Dermis microvascular lymphatic vessel endothelial cell (primary cell): ENCODE measurements around the gene MAP1LC3A. TPM values are rescaled to one million over a fixed set of nuclear protein-coding genes. Genes with fewer than 3 reads are reported as not detected.
A peak's percentile ranks its signal among the peaks of the same experiment; 100 is the strongest.

ENCODE experiments used
- DNase-seq, 2 donors: peaks; one replicate each; pipeline versions ENCODE4 v3.0.0 to v3.0.0-alpha.2; 2010; ENCODE audit warnings: low read depth in 2 of 2
- total RNA-seq: library from RNA; depleted of rRNA; stranded (reverse); fragments of >200 nt; gene quantifications from 2 replicates; pipeline ENCODE4 v1.2.1, GENCODE V29; 2014

Gene MAP1LC3A
- total RNA-seq, 1 donor from 2014 or later, result 16.6 TPM

- DNase-seq, result no peak
Observed at GRCh38 chr20:34547844-34548613, 10.5 kb upstream of the MAP1LC3A start.

GRCh38 chr20:34549291-34549928, 9.1 kb upstream of the MAP1LC3A start:
- DNase-seq, result peak in 1 of 2 donors; percentile 21

GRCh38 chr20:34549929-34550305, 8.6 kb upstream of the MAP1LC3A start:
- DNase-seq, result no peak

GRCh38 chr20:34552569-34552968, 5.9 kb upstream of the MAP1LC3A start:
- no peak for DNase-seq

- no peak for DNase-seq
Observed at GRCh38 chr20:34553366-34553867, 5.1 kb upstream of the MAP1LC3A start.

- no peak for DNase-seq
Observed at GRCh38 chr20:34557936-34558319, 590 bp upstream of the MAP1LC3A start.

GRCh38 chr20:34559311-34560140, 1.0 kb downstream of the MAP1LC3A start:
- peak in 1 of 2 donors; percentile 22 for DNase-seq

GRCh38 chr20:34560141-34560523, 1.6 kb downstream of the MAP1LC3A start:
- no peak for DNase-seq

- no peak for DNase-seq
Observed at GRCh38 chr20:34560614-34561013, 2.1 kb downstream of the MAP1LC3A start.

- DNase-seq, result no peak
Observed at GRCh38 chr20:34561661-34562060, 3.1 kb downstream of the MAP1LC3A start.

GRCh38 chr20:34562641-34563040, 4.1 kb downstream of the MAP1LC3A start:
- peak in 1 of 2 donors; percentile 56 for DNase-seq

GRCh38 chr20:34564833-34565232, 6.3 kb downstream of the MAP1LC3A start:
- peak; percentile 38 to 42 for DNase-seq

- no peak for DNase-seq
Observed at GRCh38 chr20:34566978-34567891, 8.7 kb downstream of the MAP1LC3A start.

- DNase-seq, result no peak
Observed at GRCh38 chr20:34567892-34568865, 9.7 kb downstream of the MAP1LC3A start.

- no peak for DNase-seq
Observed at GRCh38 chr20:34569598-34569997, 11.1 kb downstream of the MAP1LC3A start.

- DNase-seq, result peak in 1 of 2 donors; percentile 70
Observed at GRCh38 chr20:34570859-34571306, 12.4 kb downstream of the MAP1LC3A start.

GRCh38 chr20:34571753-34572152, 13.2 kb downstream of the MAP1LC3A start:
- DNase-seq, result no peak

GRCh38 chr20:34573541-34574300, 15.2 kb downstream of the MAP1LC3A start:
- no peak for DNase-seq

GRCh38 chr20:34574426-34574825, 15.9 kb downstream of the MAP1LC3A start:
- no peak for DNase-seq
